ENCODE data around the gene EXOC3L4.

DNA sequence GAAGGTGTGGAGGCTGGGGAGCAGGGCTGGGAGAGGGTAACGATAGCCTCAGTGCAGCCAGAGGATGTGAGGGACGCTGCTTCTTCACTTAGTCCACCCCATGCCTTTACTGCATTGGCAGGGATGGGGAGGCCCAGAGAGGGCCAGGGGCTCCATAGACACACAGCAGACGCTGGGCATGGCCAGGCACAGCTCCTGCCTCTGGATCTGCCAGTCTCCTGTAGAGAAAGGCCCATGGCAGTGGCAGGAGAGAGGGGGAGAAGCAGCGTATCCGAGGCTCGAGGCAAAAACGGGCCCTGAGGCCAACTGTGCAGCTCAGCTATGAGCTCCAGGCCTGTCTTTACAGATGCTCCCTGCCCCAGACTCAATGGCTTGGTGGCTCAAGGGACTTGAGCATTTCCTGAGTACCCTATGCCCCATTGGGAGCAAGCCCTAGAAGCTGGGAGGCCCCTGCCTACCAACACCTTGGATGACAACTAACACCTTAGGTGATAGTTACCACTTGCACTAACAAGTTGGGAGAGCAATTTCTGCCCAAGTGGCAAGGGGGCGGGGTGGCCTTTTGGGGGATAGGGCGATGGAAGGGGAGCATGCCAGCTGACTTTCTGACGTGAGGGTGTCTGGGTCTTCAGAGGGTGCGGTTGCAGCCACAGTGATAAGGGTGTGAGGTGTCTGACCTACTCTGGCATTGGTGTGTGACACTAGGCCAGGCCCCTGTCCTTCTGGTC is 15.5 kb upstream of the EXOC3L4 start:
- TF ChIP-seq, protein P1, sequence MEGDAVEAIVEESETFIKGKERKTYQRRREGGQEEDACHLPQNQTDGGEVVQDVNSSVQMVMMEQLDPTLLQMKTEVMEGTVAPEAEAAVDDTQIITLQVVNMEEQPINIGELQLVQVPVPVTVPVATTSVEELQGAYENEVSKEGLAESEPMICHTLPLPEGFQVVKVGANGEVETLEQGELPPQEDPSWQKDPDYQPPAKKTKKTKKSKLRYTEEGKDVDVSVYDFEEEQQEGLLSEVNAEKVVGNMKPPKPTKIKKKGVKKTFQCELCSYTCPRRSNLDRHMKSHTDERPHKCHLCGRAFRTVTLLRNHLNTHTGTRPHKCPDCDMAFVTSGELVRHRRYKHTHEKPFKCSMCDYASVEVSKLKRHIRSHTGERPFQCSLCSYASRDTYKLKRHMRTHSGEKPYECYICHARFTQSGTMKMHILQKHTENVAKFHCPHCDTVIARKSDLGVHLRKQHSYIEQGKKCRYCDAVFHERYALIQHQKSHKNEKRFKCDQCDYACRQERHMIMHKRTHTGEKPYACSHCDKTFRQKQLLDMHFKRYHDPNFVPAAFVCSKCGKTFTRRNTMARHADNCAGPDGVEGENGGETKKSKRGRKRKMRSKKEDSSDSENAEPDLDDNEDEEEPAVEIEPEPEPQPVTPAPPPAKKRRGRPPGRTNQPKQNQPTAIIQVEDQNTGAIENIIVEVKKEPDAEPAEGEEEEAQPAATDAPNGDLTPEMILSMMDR (optimal IDR thresholded peaks at IDR 0.05 in 1 of 3, IDR thresholded peaks at IDR 0.05 in 1 of 3, conservative IDR thresholded peaks at IDR 0.05 in 1 of 3; ENCODE audit: extremely low read depth in 1 of 3, insufficient read depth in 2 of 3, low read length in 3 of 3) = no peak
- no peak for TF ChIP-seq EZH2 (IDR thresholded peaks at IDR 0.05; ENCODE audit: low read length)
